Neuron (in vitro differentiated cells): ENCODE results near the gene FAM234A.

Source experiments
- H2AFZ ChIP-seq: one replicate; pipeline ENCODE4 v1.6.1; 2013; ENCODE audit warnings: low read depth, mild to moderate bottlenecking, inconsistent platforms, low read length, moderate library complexity
- H3K27me3 ChIP-seq: one replicate; pipeline ENCODE4 v1.6.1; 2013; ENCODE audit warnings: low read length; ENCODE audit not compliant: insufficient read depth
- H3K36me3 ChIP-seq: one replicate; pipeline ENCODE4 v1.6.1; 2013; ENCODE audit warnings: low read length; ENCODE audit not compliant: insufficient read depth
- H3K4me1 ChIP-seq: one replicate; pipeline ENCODE4 v1.6.1; 2013; ENCODE audit warnings: low read length; ENCODE audit not compliant: insufficient read depth
- H3K4me3 ChIP-seq: 2 replicates; pipeline ENCODE4 v1.5.1; 2013; ENCODE audit warnings: mild to moderate bottlenecking, low read length, moderate library complexity
- H3K9me3 ChIP-seq: one replicate; pipeline ENCODE4 v1.6.1; 2013; ENCODE audit warnings: low read length

FAM234A gene

GRCh38 chr16:314351-314750, 79.7 kb downstream of the FAM234A start:
- no peaks in the 10 kb centered on the region for H3K4me1 ChIP-seq
- no peaks in the 10 kb centered on the region for H3K9me3 ChIP-seq
- H3K36me3 ChIP-seq, result peaks cover 36% of the 10 kb centered on the region
- no peaks in the 10 kb centered on the region for H3K27me3 ChIP-seq
- H3K4me3 ChIP-seq, result no peak overlapping the region
- H2AFZ ChIP-seq, result no peak overlapping the region

- peaks cover 32% of the 10 kb centered on the region for H3K36me3 ChIP-seq
- no peaks in the 10 kb centered on the region for H3K9me3 ChIP-seq
- no peak overlapping the region for H2AFZ ChIP-seq
- H3K4me3 ChIP-seq, result no peak overlapping the region
- no peaks in the 10 kb centered on the region for H3K27me3 ChIP-seq
- no peaks in the 10 kb centered on the region for H3K4me1 ChIP-seq
Observed at GRCh38 chr16:314795-315299, 80.2 kb downstream of the FAM234A start.
